ENCODE data around the gene PARK7.

The PARK7 gene

GRCh38 chr1:7970246-7970645, 8.7 kb downstream of the PARK7 start:
- TF ChIP-seq CTCF (conservative IDR thresholded peaks at IDR 0.05; ENCODE audit: low read depth, low read length), result no peak
- H3K4me3 ChIP-seq (ENCODE audit: low read depth, low read length), result no peak overlapping the region
- DNase-seq (ENCODE audit: low read depth), result no peak

- no peak for DNase-seq (ENCODE audit: low read depth)
- no peak overlapping the region for H3K4me3 ChIP-seq (ENCODE audit: low read depth, low read length)
- no peak for TF ChIP-seq CTCF (conservative IDR thresholded peaks at IDR 0.05; ENCODE audit: low read depth, low read length)
These were observed 9.5 kb downstream of the PARK7 start for GRCh38 chr1:7971024-7971423.

GRCh38 chr1:7972285-7972684, 10.8 kb downstream of the PARK7 start:
- TF ChIP-seq CTCF (conservative IDR thresholded peaks at IDR 0.05; ENCODE audit: low read depth, low read length), result no peak
- no peak for DNase-seq (ENCODE audit: low read depth)
- no peak overlapping the region for H3K4me3 ChIP-seq (ENCODE audit: low read depth, low read length)

GRCh38 chr1:7973086-7973485, 11.6 kb downstream of the PARK7 start:
- no peak for DNase-seq (ENCODE audit: low read depth)
- H3K4me3 ChIP-seq (ENCODE audit: low read depth, low read length), result no peak overlapping the region
- TF ChIP-seq CTCF (conservative IDR thresholded peaks at IDR 0.05; ENCODE audit: low read depth, low read length), result no peak

GRCh38 chr1:7975212-7975865, 13.8 kb downstream of the PARK7 start:
- TF ChIP-seq CTCF (conservative IDR thresholded peaks at IDR 0.05; ENCODE audit: low read depth, low read length), result peak; percentile 99
- peak; percentile 89 for DNase-seq (ENCODE audit: low read depth)
- H3K4me3 ChIP-seq (ENCODE audit: low read depth, low read length), result no peak overlapping the region

- TF ChIP-seq CTCF (conservative IDR thresholded peaks at IDR 0.05; ENCODE audit: low read depth, low read length), result no peak
- H3K4me3 ChIP-seq (ENCODE audit: low read depth, low read length), result no peak overlapping the region
- DNase-seq (ENCODE audit: low read depth), result no peak
These were observed 19.5 kb downstream of the PARK7 start for GRCh38 chr1:7980984-7981383.

- no peak for TF ChIP-seq CTCF (conservative IDR thresholded peaks at IDR 0.05; ENCODE audit: low read depth, low read length)
- H3K4me3 ChIP-seq (ENCODE audit: low read depth, low read length), result no peak overlapping the region
- no peak for DNase-seq (ENCODE audit: low read depth)
These were observed 21.7 kb downstream of the PARK7 start for GRCh38 chr1:7983086-7983778.

All from choroid plexus epithelial cell (primary cell).